B cell (primary cell): ENCODE data around the gene FUS.

Source experiments
- CTCF ChIP-seq: fragments of 200-600 bp; IDR thresholded peaks from one replicate; pipeline ENCODE4 v1.8.0; 2022; ENCODE audit warnings: antibody characterized with exemption, mild to moderate bottlenecking
- EZH2 ChIP-seq: IDR thresholded peaks from 2 replicates; pipeline ENCODE4 v1.6.1; 2012; ENCODE audit warnings: borderline replicate concordance, low read depth, mild to moderate bottlenecking, moderate library complexity, low read length; ENCODE audit not compliant: insufficient read depth, poor library complexity, severe bottlenecking

DNA sequence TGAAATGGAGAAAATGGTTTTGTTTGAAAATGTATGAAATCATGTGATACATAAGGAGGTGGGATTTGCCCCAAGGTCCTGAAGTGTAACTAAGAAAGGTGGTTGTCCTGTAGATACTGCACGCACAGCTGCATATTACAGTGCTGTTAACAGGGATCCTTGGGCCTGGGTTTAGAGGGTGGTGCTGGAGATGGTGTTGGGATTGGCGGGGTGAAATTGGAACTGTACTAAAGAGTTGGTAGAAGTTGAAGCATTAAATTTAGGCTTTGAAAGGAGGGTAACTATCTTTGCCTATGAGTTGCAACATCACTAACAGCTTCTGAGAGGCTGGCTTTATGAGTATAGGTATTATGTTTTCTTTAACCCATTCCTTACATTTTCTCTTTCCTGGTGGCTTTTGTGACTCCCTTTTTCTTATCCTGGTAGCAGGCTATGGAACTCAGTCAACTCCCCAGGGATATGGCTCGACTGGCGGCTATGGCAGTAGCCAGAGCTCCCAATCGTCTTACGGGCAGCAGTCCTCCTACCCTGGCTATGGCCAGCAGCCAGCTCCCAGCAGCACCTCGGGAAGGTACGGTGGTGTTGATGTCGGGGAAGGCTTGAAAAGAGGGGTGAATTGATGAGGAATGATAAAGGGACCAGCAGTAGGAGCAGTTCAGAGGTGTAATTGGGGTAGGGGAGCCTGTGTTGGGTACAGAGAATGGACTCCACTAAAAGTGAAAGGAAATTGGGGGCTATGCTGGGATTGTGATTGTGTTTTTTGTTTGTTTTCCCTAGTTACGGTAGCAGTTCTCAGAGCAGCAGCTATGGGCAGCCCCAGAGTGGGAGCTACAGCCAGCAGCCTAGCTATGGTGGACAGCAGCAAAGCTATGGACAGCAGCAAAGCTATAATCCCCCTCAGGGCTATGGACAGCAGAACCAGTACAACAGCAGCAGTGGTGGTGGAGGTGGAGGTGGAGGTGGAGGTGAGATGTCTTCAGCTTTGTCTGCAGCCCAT is 3.8 kb downstream of the FUS start:
- TF ChIP-seq EZH2 (no peak), CTCF (no peak)
